GM12873 (cell line): Measurements from ENCODE around the gene CPNE7.

ENCODE experiments used
- CTCF ChIP-seq: IDR thresholded peaks from 2 replicates; pipeline ENCODE4 v1.5.1; 2012; ENCODE audit warnings: low read depth, mild to moderate bottlenecking, moderate library complexity, low read length, control low read depth; ENCODE audit not compliant: insufficient read depth; ENCODE audit errors: missing control alignments

The CPNE7 gene

GRCh38 chr16:89575247-89576152, at the start of gene CPNE7:
TSS of gene CPNE7 (plus strand) at chr16:89575758. CDS start at chr16:89575898, 140 bp downstream.
- TF ChIP-seq CTCF: no peak

GRCh38 chr16:89529097-89529496, 46.5 kb upstream of the CPNE7 start:
- TF ChIP-seq CTCF: no peak

GRCh38 chr16:89530401-89531381, 44.9 kb upstream of the CPNE7 start:
- no peak for TF ChIP-seq CTCF

GRCh38 chr16:89531821-89532526, 43.6 kb upstream of the CPNE7 start:
- TF ChIP-seq CTCF: no peak

- TF ChIP-seq CTCF: no peak
Observed at GRCh38 chr16:89534252-89534756, 41.3 kb upstream of the CPNE7 start.

GRCh38 chr16:89536371-89536770, 39.2 kb upstream of the CPNE7 start:
- no peak for TF ChIP-seq CTCF
